GM21390 (cell line): ENCODE data around the gene CTDSP2.
"Not testable (repeated sequence)": the region's sequence is repeated elsewhere in the genome, so short reads cannot be mapped to it uniquely, and the experiment has no call there.

Source experiments
- ATAC-seq: cut with Tn5 transposase; IDR thresholded peaks from one replicate; pipeline ENCODE4 v1.9.1; 2021; ENCODE audit not compliant: unreplicated experiment

The CTDSP2 gene

DNA sequence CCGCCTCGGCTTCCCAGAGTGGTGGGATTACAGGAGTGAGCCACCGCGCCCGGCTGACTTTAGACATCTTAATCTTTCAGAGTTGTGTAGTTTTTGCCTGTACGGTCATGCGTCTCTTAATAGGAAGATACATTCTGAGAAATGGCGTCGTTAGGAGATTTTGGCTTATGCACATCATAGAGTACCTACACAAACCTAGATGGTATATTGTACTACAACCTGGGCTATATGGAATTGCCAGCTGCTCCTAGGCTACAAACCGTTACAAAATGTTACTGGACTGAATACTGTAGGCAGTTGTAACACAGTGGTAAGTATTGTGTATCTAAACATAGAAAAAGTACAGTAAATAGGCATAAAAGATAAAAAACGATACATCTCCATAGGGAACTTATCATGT, 62.7 kb downstream of the CTDSP2 start:
- no peak for ATAC-seq

DNA sequence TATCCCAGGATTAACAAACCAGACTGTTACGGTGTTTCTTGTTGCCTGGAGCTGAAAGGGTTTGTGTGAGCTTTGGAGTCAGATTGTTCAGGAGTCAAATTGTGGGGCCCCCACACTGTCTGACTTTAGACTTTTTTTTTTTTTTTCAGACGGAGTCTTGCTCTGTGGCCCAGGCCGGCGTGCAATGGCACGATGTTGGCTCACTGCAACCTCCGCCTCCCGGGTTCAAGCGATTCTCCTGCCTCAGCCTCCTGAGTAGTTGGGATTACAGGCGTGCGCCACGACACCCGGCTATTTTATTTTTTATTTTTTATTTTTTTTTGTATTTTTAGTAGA, 63.1 kb downstream of the CTDSP2 start:
- no peak for ATAC-seq

GRCh38 chr12:57782608-57783465, 63.7 kb downstream of the CTDSP2 start, which contains the start of gene TSFM:
TSS of gene TSFM (plus strand) at chr12:57782787. CDS start at chr12:57782802, 15 bp downstream.
- ATAC-seq: peak; percentile 89

DNA sequence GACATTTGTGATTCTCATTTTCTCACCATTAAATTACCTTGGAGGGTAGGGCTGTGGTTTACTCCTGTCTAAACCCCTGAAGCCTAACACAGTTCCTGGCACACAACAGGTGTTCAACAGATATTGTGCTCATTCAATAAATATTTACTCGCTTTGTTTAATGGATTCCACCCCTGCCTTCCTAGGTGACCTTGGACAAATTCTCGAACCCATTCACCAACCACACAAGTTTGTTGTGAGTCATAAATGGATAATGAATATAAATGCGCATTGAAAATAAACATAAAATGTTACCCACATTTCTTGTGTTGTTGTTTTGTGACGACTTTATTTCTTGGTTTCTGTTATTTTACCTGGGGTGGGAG, 64.3 kb downstream of the CTDSP2 start:
- peak; percentile 5 for ATAC-seq

DNA sequence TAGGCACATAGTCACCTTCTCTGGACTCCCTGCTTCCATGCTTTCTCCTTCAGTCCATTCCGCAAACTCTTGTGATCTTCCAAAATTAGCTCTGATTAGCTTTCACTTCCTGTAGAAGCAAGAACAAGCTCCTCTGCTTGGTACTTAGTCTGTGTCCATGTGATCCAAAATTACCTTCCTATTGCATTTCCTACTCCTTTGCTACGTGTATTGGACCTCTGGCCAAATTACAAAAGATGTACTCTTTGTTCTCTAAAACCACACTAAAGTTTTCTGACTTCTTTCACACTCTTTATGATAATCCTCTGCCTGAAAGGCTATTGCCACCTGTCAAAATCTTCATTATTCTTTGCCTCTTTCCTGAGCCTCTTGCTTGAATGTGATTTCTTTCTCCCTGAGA, 64.7 kb downstream of the CTDSP2 start:
- no peak for ATAC-seq

DNA sequence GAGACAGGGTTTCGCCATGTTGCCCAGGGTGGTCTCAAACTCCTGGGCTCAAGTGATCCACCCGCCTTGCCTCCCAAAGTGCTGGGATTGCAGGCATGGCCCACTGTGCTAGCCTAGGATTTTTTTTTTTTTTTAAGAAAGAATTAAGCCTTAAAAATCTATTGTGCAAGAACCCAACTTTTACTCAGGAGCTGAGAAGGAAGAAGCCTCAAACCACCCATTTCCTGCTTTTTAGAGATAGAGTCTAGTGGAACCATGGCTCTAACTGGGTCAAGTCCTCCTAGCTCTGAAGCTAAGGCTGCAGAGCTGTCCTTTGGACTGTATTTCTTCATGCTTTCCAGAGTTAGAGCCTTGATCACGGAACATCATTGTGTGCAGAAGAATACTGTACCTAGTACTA, 65.3 kb downstream of the CTDSP2 start:
- no peak for ATAC-seq

GRCh38 chr12:57780284-57780897, 66.1 kb downstream of the CTDSP2 start:
- no peak for ATAC-seq

DNA sequence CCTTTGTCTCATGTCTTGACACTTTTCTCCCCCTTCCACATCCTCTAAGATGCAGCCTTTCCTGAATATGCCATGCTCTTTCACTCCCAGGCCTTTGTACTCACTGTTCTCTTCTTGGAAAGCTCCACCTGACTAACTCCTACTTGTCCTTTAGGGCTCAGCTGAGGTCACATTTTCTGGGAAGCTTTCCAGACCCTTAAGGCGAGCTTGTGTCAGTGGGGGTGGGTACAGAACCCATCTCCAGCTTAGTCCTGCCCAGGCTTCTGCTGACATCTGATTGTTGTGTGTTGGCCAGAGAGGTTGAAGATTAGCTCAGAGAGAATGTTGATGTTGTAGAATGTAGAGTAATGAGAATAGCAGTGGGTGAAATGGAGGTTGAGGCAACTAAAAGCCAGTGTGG, 66.8 kb downstream of the CTDSP2 start:
- no peak for ATAC-seq

GRCh38 chr12:57777911-57778310, 68.6 kb downstream of the CTDSP2 start:
- no peak for ATAC-seq

GRCh38 chr12:57777367-57777766, 69.2 kb downstream of the CTDSP2 start:
- no peak for ATAC-seq

DNA sequence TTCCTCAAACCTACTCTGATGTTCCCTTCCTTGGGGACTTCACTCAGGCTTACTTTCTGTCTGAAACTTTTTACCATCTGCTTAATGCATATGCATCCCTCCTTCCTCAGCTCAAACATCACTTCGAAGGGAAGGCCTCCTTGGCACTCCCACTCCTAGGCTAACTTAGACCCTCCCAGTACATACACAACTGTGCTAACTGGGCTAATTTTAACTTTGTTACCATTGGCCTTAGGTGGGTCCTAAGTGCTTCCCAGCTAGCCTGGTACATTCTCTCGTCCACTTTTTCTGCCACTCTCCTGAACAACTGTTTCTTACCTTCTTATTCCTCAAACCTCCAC, 70.3 kb downstream of the CTDSP2 start:
- ATAC-seq: no peak

DNA sequence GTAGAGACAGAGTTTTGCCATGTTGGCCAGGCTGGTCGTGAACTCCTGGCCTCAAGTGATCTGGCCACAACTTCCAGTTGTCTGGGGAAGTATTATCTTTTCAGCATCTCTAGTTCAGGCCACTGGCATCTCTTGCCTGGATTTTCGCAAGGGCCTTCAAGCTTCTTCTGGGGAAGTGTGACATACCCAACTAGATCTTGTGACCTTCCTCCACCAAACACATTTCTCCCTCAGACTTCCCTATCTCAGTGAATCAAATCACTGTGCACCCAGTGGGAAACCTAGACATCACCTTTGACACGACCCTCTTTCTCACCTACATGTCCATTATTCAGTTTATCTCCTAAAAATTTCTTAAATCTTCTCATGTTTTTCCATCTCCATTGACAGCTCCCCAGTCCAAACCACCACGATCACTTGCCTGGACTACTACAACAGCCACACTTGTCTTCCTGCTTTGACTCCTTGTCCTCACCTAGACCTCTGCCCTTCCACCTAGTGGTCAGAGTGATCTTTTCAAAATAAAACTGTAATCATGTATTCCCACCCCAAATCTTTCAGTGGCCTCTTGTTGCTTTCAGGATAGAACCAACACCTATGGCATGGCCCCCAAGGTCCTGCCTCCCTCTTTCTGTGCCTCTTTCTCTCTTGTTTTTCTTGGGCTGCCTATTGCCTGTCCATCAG, 70.8 kb downstream of the CTDSP2 start:
- ATAC-seq: no peak

GRCh38 chr12:57775044-57775443, 71.5 kb downstream of the CTDSP2 start:
- no peak for ATAC-seq

- not testable (repeated sequence) for ATAC-seq
These were observed 71.9 kb downstream of the CTDSP2 start for GRCh38 chr12:57774634-57775033.

- peak; percentile 35 for ATAC-seq
These were observed 73.9 kb downstream of the CTDSP2 start, which contains the start of gene EEF1AKMT3 for GRCh38 chr12:57772429-57773322. TSS of gene EEF1AKMT3 (plus strand) at chr12:57772614. CDS start at chr12:57772725, 111 bp downstream.

DNA sequence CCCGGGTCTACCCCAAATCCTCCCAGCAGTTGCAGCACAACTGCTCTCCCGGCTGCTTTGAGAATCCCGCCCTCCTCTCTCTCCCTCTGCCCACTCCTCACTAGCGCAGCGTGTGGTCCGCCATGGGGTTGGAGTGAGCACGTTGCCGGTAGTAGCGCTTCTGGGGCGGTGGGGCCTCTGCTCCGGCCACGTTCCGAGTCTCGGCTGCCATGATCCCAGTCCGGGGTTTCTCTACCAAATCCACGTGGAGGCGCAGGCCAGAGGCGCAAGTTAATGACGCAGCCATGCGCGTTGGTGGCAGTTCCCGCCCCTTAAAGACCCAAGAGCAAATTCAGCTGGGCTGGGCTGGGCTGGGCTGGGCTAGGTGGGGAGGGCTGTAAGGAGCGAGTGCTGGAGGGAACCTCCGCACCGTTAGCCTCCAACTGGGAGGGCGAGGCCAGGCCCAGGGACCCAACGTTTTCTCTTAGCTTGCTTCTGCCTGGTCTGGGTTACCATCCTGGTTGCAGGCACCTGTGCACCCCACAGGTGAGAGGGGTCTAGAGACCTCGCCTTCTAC, 74.6 kb downstream of the CTDSP2 start, which contains the start of gene METTL1:
Gene METTL1, minus strand, starts transcription at position 233 of the 556 bp plus-strand sequence. Its CDS starts 22 bp downstream, at position 211.
- peak; percentile 80 for ATAC-seq

GRCh38 chr12:57771236-57771872, 75.2 kb downstream of the CTDSP2 start:
- ATAC-seq: peak; percentile 72

- no peak for ATAC-seq
These were observed 75.8 kb downstream of the CTDSP2 start for GRCh38 chr12:57770734-57771133.
